Fibroblast of lung (primary cell): ENCODE data around the gene C4orf33.

Source experiments
- EZH2 ChIP-seq: IDR thresholded peaks from 2 replicates; pipeline ENCODE4 v1.5.1; 2012; ENCODE audit warnings: low read length, control low read depth, mild to moderate bottlenecking; ENCODE audit errors: missing control alignments
- TF ChIP-seq, protein P1 (sequence below), 2 donors: IDR thresholded peaks in 1 of 2; conservative IDR thresholded peaks in 1 of 2; 1 replicate in 1 of 2; 2 replicates in 1 of 2; pipeline ENCODE4 v1.5.1; 2011 to 2012; ENCODE audit warnings: low read length in 2 of 2, control low read depth in 1 of 2, inconsistent platforms in 1 of 2, low read depth in 1 of 2, mild to moderate bottlenecking in 1 of 2

- no peak for TF ChIP-seq EZH2
- TF ChIP-seq, protein P1, sequence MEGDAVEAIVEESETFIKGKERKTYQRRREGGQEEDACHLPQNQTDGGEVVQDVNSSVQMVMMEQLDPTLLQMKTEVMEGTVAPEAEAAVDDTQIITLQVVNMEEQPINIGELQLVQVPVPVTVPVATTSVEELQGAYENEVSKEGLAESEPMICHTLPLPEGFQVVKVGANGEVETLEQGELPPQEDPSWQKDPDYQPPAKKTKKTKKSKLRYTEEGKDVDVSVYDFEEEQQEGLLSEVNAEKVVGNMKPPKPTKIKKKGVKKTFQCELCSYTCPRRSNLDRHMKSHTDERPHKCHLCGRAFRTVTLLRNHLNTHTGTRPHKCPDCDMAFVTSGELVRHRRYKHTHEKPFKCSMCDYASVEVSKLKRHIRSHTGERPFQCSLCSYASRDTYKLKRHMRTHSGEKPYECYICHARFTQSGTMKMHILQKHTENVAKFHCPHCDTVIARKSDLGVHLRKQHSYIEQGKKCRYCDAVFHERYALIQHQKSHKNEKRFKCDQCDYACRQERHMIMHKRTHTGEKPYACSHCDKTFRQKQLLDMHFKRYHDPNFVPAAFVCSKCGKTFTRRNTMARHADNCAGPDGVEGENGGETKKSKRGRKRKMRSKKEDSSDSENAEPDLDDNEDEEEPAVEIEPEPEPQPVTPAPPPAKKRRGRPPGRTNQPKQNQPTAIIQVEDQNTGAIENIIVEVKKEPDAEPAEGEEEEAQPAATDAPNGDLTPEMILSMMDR (conservative IDR thresholded peaks at IDR 0.05 in 1 of 2, IDR thresholded peaks at IDR 0.05 in 1 of 2; ENCODE audit: low read depth in 1 of 2, low read length in 2 of 2): no peak
Measured at GRCh38 chr4:129095811-129096454, at the start of gene C4orf33.
